Activated CD4-positive, alpha-beta T cell treated with anti-CD3 and anti-CD28 coated beads, Interleukin-2, Interleukin-4, amounts not matched to agents 100 ng/mL and 50 ng/mL, durations not matched to agents 16 hours and 8 hours (primary cell): ENCODE data around the gene RIPPLY1.

Experiments
- DNase-seq: peaks from one replicate; pipeline ENCODE4 v3.0.0-alpha.2; 2020; ENCODE audit warnings: low spot score

RIPPLY1 gene, protein sequence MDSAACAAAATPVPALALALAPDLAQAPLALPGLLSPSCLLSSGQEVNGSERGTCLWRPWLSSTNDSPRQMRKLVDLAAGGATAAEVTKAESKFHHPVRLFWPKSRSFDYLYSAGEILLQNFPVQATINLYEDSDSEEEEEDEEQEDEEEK

DNA sequence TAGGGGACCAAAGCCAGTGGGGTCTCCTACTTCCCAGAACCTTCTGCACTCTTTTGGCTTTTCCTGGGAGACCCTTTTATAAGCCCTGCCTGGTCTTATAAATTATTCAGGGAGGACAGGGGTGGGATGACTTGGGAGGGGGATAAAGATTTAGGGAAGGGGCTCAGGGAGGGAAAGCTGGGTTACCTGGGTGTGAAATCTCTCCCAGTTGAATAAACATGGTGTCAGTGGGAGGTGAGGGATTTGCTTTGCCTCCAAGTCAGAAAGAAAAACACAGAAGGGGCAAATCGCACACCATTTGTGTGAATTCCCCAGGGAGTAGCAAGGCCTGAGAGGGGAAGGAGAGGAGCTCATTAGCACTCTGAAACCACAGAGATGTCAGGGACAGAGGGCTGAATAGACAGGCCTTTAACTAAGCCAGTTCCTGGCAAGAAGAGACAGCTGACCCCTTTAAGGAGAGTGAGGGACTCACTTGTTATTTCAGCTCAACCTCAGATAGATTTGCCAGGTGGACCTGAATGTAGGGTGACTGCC is at the start of gene RIPPLY1:
Gene RIPPLY1, minus strand, starts transcription at position 51 of the 534 bp plus-strand sequence. CDS start 54 bp downstream, outside the sequence.
- no peak for DNase-seq

DNA sequence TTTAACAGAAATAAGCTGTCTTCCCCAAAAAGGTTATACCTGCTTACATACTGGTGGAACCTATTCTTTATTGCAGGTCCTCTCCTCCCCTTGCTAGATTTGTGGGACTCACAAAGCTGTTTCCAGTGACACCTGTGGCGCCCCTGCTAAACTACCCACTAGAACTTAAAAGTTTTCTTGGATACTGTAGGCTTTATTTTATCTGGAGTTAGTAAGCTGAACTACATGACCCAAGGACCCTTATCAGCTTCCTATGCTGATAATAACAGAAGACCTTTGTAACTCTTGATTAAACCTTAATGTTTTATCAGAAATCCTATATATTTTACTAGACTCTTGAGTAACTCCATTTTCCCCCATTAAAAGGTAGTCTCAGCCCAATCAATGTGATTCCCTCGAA is 49.4 kb upstream of the RIPPLY1 start:
- DNase-seq, result no peak

DNA sequence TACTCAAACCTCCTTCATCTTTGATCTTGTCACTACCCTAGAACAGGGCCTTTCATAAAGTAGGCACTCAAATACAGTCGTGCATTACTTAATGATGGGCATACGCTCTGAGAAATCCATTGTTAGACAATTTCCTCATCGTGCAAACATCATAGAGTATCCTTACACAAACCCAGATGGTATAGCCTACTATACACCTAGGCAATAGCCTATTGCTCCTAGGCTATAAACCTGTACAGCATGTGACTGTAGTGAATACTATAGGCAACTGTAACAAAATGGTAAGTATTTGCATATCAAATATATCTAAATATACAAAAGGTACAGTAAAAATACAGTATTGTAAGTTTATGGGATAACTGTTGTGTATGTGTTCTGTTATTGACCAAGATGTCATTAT is 48.9 kb upstream of the RIPPLY1 start:
- no peak for DNase-seq

DNA sequence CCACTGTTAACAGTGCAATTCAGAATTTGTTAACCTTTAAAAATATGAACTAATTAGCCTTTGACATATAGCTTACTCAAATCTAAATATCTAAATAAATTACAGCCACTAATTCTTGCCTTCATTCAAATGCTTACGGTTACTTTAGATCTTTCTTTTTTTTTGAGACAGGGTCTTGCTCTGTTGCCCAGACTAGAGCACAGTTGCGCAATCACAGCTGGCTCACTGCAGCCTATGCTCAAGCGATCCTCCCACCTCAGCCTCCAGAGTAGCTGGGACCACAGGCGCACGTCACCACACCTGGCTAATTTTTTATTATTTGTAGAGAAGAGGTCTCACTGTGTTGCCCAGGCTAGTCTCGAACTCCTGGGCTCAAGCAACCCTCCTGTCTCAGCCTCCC is 48.1 kb upstream of the RIPPLY1 start:
- DNase-seq, result no peak

DNA sequence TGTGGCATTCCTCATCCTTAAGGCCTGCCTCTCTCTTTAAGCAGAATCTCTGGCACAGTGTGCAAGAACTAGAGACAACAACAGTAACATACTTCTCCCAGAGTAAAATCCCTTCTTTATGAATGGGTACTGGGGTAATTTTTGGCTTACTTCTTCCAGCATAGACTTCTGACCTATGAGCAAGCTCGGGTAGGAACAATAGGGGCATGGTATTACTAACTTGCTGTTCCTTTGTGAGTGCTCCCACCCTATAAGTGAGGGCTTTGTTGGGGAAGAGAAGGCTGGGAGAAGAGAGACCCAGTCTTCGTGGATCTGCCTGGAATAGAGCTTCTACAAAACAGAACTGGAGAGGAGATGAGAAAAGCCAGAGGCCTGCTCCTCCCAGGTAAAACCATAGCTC is 47.2 kb upstream of the RIPPLY1 start:
- DNase-seq, result no peak

DNA sequence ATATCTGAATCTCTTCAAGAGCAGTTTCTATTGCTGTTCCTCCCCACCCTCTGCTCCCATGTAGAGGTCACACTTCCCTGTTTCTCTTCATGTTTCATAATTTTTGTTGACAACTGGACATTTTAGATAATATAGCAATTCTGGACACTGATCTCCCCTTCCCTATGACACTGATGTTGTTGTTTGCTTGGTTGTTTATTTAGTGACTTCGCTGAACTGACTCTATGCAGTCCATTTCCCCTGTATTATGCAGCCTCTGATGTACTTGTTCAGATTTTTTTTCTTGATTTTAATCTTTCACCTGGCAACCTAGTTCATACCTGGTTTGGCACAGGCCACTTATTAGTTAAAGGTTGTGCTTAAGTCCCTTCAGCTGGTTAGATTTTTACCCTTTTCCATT is 46.2 kb upstream of the RIPPLY1 start:
- DNase-seq, result no peak

DNA sequence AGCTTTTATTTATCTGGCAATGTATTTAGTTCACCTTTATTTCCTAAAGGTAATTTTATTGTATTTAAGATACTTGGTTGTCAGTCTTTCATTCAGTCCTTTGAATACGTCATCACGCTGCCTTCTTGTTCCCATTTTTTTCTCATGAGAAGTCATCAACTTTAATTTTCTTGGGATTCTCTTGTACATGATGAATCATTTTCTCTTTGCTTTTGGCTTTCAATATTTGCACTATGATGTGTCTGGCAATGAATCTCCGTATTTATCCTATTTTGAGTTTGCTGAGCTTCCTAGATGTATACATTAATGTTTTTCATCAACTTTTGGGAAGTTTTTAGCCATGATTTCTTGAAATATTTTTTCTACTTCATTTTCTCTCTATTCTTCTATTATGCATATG is 45.5 kb upstream of the RIPPLY1 start:
- no peak for DNase-seq

DNA sequence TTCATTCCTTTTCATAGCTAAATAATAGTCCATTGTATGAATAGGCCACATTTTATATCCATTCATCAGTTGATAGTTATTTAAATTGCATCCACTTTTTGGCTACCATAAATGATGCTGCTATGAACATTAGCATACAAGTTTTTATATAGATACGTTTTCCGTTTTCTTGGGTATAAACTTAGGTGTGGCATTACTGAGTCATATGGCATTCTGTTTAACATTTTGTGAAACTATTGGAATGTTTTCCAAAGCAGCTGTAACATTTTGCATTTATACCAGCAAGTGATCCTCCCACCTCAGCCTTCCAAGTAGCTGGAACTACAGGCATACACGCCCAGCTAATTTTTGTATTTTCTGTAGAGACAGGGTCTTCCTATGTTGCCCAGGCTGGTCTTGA is 43.3 kb upstream of the RIPPLY1 start:
- no peak for DNase-seq

DNA sequence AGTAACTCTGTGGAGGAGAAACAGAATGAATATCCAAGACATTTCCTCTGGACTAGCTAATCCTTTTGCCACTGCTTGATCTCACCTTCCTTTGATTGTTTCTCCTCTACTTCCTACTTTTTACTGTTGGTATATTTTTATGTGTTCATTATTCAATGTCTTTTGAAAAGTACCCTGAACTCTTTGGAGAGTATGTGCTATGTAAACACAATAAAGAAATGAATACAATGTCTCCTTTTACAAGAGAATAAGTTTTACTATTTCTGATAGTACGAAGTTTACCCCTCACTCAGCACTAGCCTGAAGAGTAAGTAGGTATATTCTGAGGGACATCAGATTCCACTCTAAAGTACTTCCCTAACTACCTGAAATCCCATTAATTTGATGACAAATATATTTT is 36.9 kb upstream of the RIPPLY1 start:
- no peak for DNase-seq

DNA sequence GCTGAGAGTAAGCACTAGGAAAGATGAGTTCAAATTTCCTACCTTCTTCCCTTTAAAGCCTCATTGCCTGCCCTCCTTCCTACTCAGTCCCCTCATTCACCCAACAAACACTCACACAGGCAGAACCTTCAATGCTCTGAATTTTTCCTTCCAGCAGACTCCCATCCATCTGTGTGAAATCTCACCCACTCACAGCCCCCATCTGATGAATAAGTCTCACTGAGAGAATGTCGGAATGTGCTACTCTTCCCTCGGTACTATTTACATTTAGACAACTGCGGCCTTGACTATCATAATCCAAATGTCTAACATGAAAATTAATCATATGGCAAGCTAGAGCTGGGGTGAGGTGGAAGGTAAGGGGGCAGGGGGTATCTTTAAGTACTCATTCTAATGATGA is 36.4 kb upstream of the RIPPLY1 start:
- DNase-seq, result no peak

DNA sequence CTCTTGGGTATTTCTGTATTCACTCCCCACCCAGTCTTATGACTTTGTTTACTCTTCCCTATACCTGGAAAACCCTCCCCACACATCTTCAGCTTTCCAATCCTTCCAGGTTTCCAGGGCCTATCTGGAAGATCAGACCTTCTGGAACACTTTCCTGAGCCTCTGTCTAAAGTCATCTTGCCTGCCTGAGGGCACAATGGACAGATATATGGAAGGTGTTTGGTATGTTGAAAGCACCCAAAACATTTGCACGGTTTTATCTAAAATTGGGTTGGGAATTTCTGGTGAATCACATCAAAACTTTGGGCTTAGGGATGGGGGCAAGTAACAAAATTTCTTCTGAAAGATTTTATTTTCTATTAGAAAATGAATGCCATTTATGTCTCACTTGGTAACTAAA is 33.1 kb upstream of the RIPPLY1 start:
- DNase-seq, result no peak

DNA sequence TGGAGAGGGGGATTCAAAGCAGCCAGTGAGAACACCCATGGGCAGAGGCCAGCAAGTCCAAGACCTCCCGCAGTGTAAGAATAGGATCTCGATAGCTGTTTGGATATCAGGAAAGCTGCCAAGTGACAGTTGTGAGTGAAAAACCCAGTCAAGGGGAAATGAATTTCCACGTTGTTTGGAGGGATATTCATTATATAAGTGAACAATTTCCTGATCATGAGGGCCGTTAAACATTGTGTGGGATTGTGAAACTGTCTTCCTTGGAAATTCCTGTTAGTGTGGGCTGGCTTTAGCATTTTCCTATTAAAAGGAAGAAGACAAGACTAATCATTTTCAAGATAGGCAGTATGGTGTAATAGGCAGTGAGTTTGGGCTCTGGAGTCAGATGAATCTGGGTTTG is 32.0 kb upstream of the RIPPLY1 start:
- DNase-seq, result no peak

DNA sequence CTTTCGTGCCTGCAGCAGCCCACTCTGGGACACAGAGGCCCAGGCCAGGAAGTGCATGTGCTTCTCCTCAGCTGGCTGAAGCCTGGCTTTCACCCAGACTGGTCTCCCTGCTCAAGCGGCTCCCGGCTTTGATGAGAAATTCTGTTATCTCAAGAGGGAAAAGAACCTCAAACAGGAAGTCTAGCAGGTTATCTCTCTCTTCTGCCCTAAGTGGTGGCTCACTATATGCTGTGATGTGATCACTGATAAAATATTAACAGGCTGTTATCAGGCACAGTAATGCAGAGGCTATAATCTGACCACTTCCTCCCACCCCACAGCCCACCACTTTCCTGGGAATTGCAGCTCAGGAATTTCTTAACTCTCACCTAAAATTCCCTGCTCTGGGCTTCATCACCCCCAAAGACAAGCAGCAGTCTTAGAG is 30.4 kb upstream of the RIPPLY1 start:
- no peak for DNase-seq

DNA sequence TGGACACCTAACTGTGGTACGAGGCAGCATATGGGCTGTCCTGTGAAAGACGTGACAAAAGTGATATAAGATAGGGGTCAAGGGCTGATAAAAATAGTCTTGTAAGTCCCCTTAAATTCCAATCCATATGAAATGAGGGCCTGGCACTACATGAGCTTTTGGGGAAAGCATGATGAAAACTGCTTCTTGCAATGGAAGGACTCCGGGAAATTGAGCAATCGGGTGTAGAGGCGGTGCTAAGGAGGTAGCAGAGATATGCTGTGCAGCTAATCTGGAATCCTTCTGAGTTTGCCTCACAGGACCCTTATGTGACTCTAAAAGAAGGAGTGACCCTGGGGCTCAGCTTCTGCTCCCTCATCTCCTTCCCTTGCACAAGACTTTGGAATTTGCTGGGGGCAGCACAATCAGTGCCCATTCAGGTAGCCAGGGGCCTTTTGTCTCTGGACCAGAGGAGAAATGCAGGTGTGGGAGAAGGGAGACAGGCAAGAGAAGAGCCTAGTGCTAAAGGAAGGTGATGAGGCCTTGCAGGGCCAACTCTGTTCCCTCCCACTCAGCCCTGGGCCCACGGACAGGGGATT is 29.9 kb upstream of the RIPPLY1 start:
- DNase-seq, result no peak

DNA sequence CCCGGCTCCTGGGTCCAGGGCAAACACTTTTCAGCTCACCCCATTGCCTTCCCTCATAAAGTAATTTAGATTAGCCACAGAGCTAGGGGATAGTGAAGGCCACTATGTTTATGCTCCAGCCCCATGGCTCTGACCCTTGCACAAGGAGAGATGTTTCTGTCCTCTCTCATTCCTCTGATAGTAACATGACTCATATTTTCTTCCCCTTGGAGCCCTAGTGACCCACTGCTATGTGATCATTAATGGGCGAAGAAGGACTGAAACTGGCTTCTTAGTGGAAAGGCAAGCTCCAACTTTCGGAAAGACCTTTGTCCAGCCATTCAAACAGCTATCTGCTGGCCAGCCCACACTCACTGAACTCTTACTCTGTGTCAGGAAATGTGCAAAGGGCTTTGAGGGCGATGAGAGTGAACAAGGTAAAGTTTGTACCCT is 29.4 kb upstream of the RIPPLY1 start:
- no peak for DNase-seq

DNA sequence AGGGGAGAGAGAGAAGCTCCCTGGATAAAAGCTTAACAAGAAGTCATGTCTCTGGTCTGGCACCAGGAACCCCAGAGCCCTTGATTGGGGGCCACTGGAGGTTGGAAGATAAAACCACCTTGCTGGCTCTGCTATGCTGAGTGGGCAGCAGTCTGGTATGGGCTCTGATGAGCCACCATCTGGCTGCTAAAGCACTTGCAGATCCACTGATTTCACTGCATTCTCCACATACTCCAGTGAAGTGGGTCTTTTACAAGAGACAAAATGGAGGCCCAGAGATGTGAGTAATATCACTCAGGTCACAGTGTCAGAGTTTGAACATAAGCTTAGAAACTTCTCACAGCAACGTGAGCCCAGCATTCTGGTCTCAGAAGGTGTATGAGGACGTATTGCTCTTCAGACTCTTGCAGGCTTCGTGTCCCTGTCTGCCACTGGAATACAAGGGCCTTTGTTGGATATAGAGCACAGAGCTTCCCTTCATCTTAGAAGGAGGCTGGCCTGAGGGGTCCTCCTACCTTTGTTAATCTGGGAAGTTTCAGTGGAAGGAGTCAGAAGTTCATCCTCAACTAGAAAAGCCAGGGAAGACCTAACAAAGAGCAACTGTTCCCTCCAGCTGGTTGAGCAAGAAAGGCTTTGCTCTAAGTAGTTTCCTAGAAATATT is 28.8 kb upstream of the RIPPLY1 start:
- no peak for DNase-seq

DNA sequence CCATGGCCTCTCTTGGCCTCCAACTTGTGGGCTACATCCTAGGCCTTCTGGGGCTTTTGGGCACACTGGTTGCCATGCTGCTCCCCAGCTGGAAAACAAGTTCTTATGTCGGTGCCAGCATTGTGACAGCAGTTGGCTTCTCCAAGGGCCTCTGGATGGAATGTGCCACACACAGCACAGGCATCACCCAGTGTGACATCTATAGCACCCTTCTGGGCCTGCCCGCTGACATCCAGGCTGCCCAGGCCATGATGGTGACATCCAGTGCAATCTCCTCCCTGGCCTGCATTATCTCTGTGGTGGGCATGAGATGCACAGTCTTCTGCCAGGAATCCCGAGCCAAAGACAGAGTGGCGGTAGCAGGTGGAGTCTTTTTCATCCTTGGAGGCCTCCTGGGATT is 25.1 kb upstream of the RIPPLY1 start:
- DNase-seq, result no peak

DNA sequence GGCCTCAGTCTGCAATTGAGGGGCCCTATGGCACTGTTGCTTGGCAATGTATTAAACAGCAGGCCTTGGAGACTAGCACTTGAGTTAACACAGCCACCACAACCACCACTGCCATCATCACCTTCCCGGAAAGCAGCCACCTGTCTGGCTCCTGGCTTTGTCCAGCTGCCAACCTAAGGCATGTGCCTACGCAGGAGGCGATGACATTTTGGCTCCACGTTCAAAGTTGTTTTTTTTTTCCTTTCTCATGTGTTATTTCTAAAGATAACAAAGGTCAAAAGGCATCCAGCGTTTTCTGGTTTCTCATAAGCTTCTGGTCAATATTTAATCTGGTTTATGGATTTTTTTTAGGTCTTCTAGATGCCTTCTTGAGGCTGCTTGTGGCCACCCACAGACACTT is 24.6 kb upstream of the RIPPLY1 start:
- no peak for DNase-seq

DNA sequence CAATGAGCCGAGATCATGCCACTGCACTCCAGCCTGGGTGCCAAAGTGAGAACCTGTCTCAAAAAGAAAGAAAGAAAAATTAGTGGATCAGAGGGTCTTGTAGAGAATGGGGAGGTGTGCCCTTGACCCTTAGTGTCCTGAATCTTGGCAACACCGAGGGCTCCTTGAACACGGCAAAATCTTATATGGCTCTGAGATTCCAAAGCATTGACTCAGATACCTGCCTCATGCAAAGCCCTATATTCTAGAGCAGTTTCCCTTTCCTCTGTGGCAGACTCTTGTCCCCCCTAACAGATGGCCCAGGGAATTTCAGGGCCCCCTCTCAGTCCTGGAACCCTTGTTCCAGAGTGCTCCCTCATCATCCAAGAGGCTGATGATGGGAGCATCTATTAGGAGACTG is 23.9 kb upstream of the RIPPLY1 start:
- DNase-seq, result no peak

DNA sequence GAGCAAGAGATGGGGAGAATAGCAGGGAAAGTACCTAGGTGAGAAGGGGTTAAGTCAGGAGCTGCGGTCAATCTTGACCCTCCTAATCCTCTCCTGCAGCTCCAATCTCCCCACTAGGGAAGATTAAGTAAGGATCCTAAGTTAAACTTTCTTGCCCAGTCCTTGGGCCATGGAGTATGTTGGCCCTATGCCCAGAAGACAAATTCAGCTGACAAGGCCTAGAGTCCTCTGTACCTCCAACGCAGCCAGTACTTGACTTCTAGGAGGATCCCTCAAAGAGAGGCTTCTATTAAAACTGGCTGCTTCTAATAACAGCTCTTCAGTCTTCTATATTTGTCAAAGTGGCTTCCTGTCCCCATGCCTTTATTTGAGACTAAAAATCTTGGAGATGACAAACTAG is 18.5 kb upstream of the RIPPLY1 start:
- DNase-seq, result no peak

DNA sequence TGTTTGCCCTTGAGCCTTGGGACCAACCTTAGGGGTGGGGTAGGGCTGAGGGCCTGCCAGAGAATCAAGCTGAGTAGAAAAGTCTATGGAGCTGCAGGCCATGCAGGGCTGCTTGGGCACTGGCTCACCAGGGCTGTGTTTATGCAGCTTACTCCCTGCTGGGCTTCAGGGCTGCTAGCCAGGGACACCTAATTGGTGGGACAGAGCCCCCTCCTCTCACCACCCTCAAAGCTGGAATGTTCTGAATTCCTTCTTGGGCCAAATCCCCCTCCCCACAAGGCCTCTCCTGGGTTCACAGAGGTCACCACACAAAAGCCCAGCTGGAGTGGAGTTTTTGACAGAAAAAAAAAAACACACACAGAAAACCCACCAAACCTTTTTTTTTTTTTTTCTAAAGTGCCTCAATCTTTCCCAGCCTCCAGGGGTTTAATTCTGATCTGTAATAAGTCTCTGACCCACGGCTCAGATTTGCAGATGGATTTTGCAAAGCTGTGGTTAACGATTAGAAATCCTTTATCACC is 16.9 kb upstream of the RIPPLY1 start, which contains the start of gene CLDN2:
Gene CLDN2, plus strand, starts transcription at position 471 of the 521 bp plus-strand sequence. CDS start 7,827 bp downstream, outside the sequence.
- DNase-seq, result no peak

DNA sequence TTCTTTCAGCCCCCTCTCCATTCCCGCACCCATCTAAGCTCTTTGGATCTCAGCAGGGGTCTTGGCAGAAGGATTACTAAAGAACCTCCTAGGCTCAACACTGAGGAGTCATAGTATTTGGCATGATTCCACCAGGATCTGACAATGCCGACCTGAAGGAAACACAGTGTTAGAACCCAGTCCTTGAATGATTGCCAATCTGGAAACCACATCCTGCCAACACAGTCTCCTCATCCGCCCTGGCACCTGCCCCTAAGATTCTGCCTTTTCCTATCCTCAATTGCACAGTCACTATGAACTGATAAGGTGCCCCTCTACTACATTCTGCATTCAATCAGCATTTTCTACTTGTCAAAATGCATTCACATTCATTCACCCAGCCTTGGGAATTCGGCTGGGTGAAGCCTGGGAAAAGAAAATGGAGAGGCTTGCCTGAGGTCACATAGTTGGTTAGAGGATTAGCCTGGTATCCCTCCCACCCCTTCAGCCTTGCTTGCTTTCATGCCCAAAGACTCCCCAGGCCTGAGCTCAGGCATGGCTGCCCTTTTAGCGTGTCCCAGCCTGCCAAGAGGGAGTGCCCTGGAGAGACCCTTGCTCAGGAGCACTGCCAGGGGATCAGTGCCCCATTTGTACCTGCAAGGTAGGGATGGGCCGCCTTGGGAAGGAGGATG is 14.8 kb upstream of the RIPPLY1 start:
- no peak for DNase-seq

DNA sequence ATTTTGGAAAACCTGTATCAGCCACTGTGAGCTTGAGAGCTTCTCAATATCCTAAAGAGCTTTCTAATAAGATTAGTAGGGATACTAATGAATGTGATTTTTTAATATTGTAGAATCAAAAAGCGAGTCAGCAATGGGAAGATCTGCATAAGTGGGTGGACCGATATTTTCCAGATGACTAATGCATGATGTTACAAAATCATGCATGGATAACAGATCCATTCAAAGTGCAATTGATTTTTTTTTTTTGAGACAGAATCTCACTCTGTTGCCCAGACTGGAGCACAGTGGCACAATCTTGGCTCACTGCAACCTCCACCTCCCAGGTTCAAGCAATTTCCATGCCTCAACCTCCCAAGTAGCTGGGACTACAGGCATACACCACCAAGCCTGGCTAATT is 9.7 kb upstream of the RIPPLY1 start:
- no peak for DNase-seq
